T-cell (primary cell): ENCODE measurements around the gene OOEP. TPM values are rescaled to one million over a fixed set of nuclear protein-coding genes. Genes with fewer than 3 reads are reported as not detected.

Experiments
- ATAC-seq, 4 experiments: fragments of 200-7000 bp in 3 of 4; fragments of 150-1000 bp in 1 of 4; cut with Tn5 transposase; replicated peaks in 1 of 4; 1 replicate in 3 of 4; 2 replicates in 1 of 4; pipeline ENCODE4 v1.10.0; 2021; ENCODE audit warnings: moderate library complexity in 3 of 4, mild to moderate bottlenecking in 2 of 4, moderate number of reproducible peaks in 1 of 4
- CTCF ChIA-PET, 2 donors: fragments of 300-600 bp; sonication (Branson Sonifier 250); formaldehyde crosslinking; loops; one replicate each; lab custom pipeline; 2022; ENCODE audit warnings: antibody characterized with exemption in 2 of 2; lab: Charles Lee
- POLR2A ChIA-PET, 2 donors: fragments of 300-600 bp; sonication (Branson Sonifier 250); formaldehyde crosslinking; loops; one replicate each; lab custom pipeline; 2022; ENCODE audit warnings: antibody characterized with exemption in 2 of 2; lab: Charles Lee
- DNase-seq, 35 experiments: peaks; one replicate each; pipeline versions ENCODE4 v3.0.0 to v3.0.0-alpha.2; 2013 to 2023
- H3K27ac ChIP-seq: one replicate; pipeline ENCODE4 v1.5.1; 2013; ENCODE audit warnings: low read length
- H3K27me3 ChIP-seq, 2 experiments: replicated peaks in 1 of 2; 1 replicate in 1 of 2; 2 replicates in 1 of 2; pipeline versions ENCODE4 v1.6.1 to v1.7.0; 2013; ENCODE audit warnings: low read length in 1 of 2, mixed read lengths in 1 of 2; ENCODE audit not compliant: control insufficient read depth in 2 of 2, insufficient read depth in 2 of 2; ENCODE audit errors: extremely low read depth in 1 of 2
- H3K36me3 ChIP-seq, 2 donors: 1 replicate in 1 of 2; 2 replicates in 1 of 2; pipeline versions ENCODE4 v1.6.1 to v1.7.0; 2013; ENCODE audit warnings: low read length in 1 of 2; ENCODE audit not compliant: control insufficient read depth in 2 of 2, insufficient read depth in 1 of 2; ENCODE audit errors: extremely low read depth in 1 of 2
- H3K4me1 ChIP-seq, 2 experiments: 1 replicate in 1 of 2; 2 replicates in 1 of 2; pipeline versions ENCODE4 v1.6.1 to v1.7.0; 2013; ENCODE audit warnings: low read length in 2 of 2, mixed read lengths in 1 of 2; ENCODE audit not compliant: insufficient read depth in 2 of 2, control insufficient read depth in 1 of 2; ENCODE audit errors: extremely low read depth in 1 of 2
- H3K4me3 ChIP-seq, 2 donors: 1 replicate in 1 of 2; 2 replicates in 1 of 2; pipeline versions ENCODE4 v1.5.1 to v1.7.0; 2013; ENCODE audit warnings: mild to moderate bottlenecking in 2 of 2, low read length in 1 of 2, moderate library complexity in 1 of 2; ENCODE audit not compliant: control insufficient read depth in 1 of 2; ENCODE audit errors: extremely low read depth in 1 of 2
- H3K9me3 ChIP-seq: 2 replicates; pipeline ENCODE4 v1.7.0; 2013
- H3K27ac Mint-ChIP-seq, 2 donors: one replicate each; pipeline ENCODE4 v1.8.0; 2020 to 2021; ENCODE audit warnings: mild to moderate bottlenecking in 2 of 2, mixed read lengths in 2 of 2
- H3K27me3 Mint-ChIP-seq, 2 donors: one replicate each; pipeline ENCODE4 v1.8.0; 2021 to 2022; ENCODE audit warnings: mixed read lengths in 2 of 2
- H3K36me3 Mint-ChIP-seq: one replicate; pipeline ENCODE4 v1.8.0; 2021; ENCODE audit warnings: mixed read lengths
- H3K4me1 Mint-ChIP-seq, 3 donors: one replicate each; pipeline ENCODE4 v1.8.0; 2020 to 2022; ENCODE audit warnings: mixed read lengths in 3 of 3, mild to moderate bottlenecking in 1 of 3
- H3K4me3 Mint-ChIP-seq, 3 donors: one replicate each; pipeline ENCODE4 v1.8.0; 2020 to 2022; ENCODE audit warnings: mild to moderate bottlenecking in 3 of 3, mixed read lengths in 3 of 3, moderate library complexity in 3 of 3
- H3K9me3 Mint-ChIP-seq, 3 donors: one replicate each; pipeline ENCODE4 v1.8.0; 2020 to 2022; ENCODE audit warnings: mixed read lengths in 3 of 3
- WGBS: methylation state at CpG from one replicate; pipeline ENCODE4 v1.1.5; 2013; ENCODE audit warnings: missing lambda C conversion rate; ENCODE audit not compliant: insufficient coverage; 5-methylcytosine and 5-hydroxymethylcytosine counted together
- total RNA-seq, 35 experiments: library from RNA in 6 of 35; stranded (reverse) in 6 of 35; fragments of 120-200 nt in 1 of 35; gene quantifications; one replicate each; pipeline versions ENCODE4 v1.2.1 to v1.2.4 and lab custom pipeline; 2013 to 2026

The OOEP gene
- total RNA-seq, 5 donors from 2014 or later (not counting 1 experiment from before 2014, with no cell fraction given) = 0.63 to 0.93 TPM; not detected in 3

DNA sequence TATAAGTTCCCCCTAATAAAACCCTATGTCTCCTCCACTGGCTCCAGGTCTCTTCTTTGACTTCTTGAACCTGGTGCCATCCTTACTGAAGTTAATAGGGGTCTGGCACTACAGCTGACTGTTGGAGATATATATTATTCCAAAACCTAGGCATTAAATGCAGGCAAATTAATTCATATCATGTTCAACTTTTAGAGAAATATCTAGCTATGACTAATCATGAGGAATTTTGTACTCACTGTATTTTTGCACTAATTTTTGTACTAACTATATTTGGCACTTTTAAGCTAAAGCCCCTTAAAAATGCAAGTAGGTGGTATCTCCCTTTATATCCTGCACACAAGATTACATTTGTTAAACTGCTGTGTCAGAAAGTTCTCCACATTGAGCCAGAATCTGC is 26.5 kb downstream of the OOEP start:
- H3K27ac Mint-ChIP-seq = no peak overlapping the region
- ATAC-seq = no peak

DNA sequence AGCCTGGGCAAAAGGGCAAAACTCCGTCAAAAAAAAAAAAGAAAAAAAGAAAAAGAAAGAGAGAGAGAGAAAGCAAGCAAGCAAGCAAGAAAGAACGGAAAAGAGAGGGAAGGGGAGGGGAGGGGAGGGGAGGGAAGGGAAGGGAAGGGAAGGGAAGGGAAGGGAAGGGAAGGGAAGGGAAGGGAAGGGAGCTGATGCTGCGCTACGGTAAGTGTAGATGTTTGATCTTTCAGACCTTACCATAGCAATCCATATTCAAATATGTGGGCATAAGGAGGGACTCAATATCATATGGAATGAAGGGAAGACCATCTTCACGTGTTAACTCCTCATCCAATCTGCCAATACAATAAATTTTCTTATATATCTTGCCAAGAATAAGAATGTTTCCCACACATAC is 27.5 kb downstream of the OOEP start:
- H3K9me3 Mint-ChIP-seq = no peaks in the 10 kb centered on the region
- ChIA-PET CTCF (no interaction called here), POLR2A (no interaction called here)
- ATAC-seq = no peak
- no peak overlapping the region for H3K27ac Mint-ChIP-seq
- H3K4me1 ChIP-seq = no peaks in the 10 kb centered on the region
- no peak overlapping the region for H3K27ac ChIP-seq
- no peaks in the 10 kb centered on the region for H3K4me1 Mint-ChIP-seq
- peaks cover 3 to 4% of the 10 kb centered on the region in 2 experiments for H3K27me3 ChIP-seq
- no peak overlapping the region for H3K4me3 ChIP-seq
- DNase-seq = no peak
- H3K36me3 ChIP-seq = no peaks in the 10 kb centered on the region
- H3K27me3 Mint-ChIP-seq = peaks cover 6 to 7% of the 10 kb centered on the region in 2 donors
- no peaks in the 10 kb centered on the region for H3K9me3 ChIP-seq
- WGBS = no CpG with 5 or more reads among the region's 5 CpGs
- no peaks in the 10 kb centered on the region for H3K36me3 Mint-ChIP-seq
- H3K4me3 Mint-ChIP-seq = no peak overlapping the region

More for the DNA sequence above, 26.5 kb downstream of the OOEP start:
- ChIA-PET POLR2A (no interaction called here), CTCF (interaction anchor here in 1 of 2 donors (0.6 kb wide), 1 partner anchor 44 kb away, joined by 5 read pairs; no protein-coding TSS in a partner anchor)
- Histone ChIP-seq H3K36me3 (no peaks in the 10 kb centered on the region), H3K4me1 (no peaks in the 10 kb centered on the region), H3K27ac (no peak overlapping the region), H3K4me3 (no peak overlapping the region), H3K9me3 (no peaks in the 10 kb centered on the region), H3K27me3 (peaks cover 5 to 8% of the 10 kb centered on the region in 2 experiments)
- no peaks in the 10 kb centered on the region for H3K4me1 Mint-ChIP-seq
- no peaks in the 10 kb centered on the region for H3K36me3 Mint-ChIP-seq
- peaks cover 14 to 15% of the 10 kb centered on the region in 2 donors for H3K27me3 Mint-ChIP-seq
- DNase-seq = no peak
- H3K4me3 Mint-ChIP-seq = no peak overlapping the region
- no peaks in the 10 kb centered on the region for H3K9me3 Mint-ChIP-seq

DNA sequence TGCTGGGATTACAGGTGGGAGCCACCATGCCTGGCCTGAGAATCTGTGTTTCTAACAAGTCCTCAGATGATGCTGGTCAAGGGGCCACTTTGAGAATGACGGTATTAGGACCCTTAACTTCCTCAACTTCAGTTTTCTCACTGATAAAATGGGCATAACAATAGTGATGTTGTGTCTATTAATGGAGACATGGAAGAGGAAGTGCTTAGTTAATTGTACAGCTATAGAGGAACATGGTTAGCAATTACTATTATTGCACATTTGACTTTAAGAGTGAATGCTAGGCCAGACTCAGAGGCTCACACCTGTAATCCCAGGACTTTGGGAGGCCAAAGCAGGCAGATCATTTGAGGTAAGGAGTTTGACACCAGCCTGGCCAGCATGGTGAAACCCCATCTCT is 28.4 kb downstream of the OOEP start:
- CTCF ChIA-PET = no interaction called here
- POLR2A ChIA-PET = no interaction called here
- peaks cover 0 to 4% of the 10 kb centered on the region in 2 experiments for H3K27me3 ChIP-seq
- Mint-ChIP-seq H3K4me1 (no peaks in the 10 kb centered on the region), H3K4me3 (no peak overlapping the region), H3K27me3 (peaks cover 0 to 2% of the 10 kb centered on the region in 2 donors), H3K27ac (no peak overlapping the region), H3K36me3 (no peaks in the 10 kb centered on the region), H3K9me3 (no peaks in the 10 kb centered on the region)
- no peaks in the 10 kb centered on the region for H3K36me3 ChIP-seq
- H3K9me3 ChIP-seq = no peaks in the 10 kb centered on the region
- no peak overlapping the region for H3K27ac ChIP-seq
- no peak overlapping the region for H3K4me3 ChIP-seq
- H3K4me1 ChIP-seq = no peaks in the 10 kb centered on the region
- DNase-seq (no peak), ATAC-seq (no peak)
- WGBS = 80% methylated on average over 1 of the region's 1 CpG

- Histone ChIP-seq H3K4me1 (no peaks in the 10 kb centered on the region), H3K27ac (no peak overlapping the region), H3K27me3 (no peaks in the 10 kb centered on the region), H3K4me3 (no peak overlapping the region), H3K36me3 (no peaks in the 10 kb centered on the region), H3K9me3 (no peaks in the 10 kb centered on the region)
- H3K27me3 Mint-ChIP-seq = peaks cover 0 to 2% of the 10 kb centered on the region in 2 donors
- 88% methylated on average over 2 of the region's 2 CpGs for WGBS
- ATAC-seq = no peak
- POLR2A ChIA-PET = no interaction called here
- H3K27ac Mint-ChIP-seq = no peak overlapping the region
- H3K4me3 Mint-ChIP-seq = no peak overlapping the region
- H3K4me1 Mint-ChIP-seq = no peaks in the 10 kb centered on the region
- CTCF ChIA-PET = interaction anchor here in 1 of 2 donors (0.6 kb wide), 1 partner anchor 10 kb away, joined by 5 read pairs; no protein-coding TSS in a partner anchor
- no peak for DNase-seq
- no peaks in the 10 kb centered on the region for H3K36me3 Mint-ChIP-seq
- H3K9me3 Mint-ChIP-seq = no peaks in the 10 kb centered on the region
Observed at GRCh38 chr6:73340048-73340447, 29.6 kb downstream of the OOEP start.

- Histone ChIP-seq H3K4me3 (no peak overlapping the region), H3K9me3 (no peaks in the 10 kb centered on the region), H3K27me3 (no peaks in the 10 kb centered on the region), H3K4me1 (no peaks in the 10 kb centered on the region), H3K27ac (no peak overlapping the region), H3K36me3 (no peaks in the 10 kb centered on the region)
- Mint-ChIP-seq H3K36me3 (no peaks in the 10 kb centered on the region), H3K9me3 (no peaks in the 10 kb centered on the region), H3K27me3 (peaks cover 0 to under 1% of the 10 kb centered on the region in 2 donors), H3K27ac (no peak overlapping the region), H3K4me1 (no peaks in the 10 kb centered on the region), H3K4me3 (no peak overlapping the region)
- ChIA-PET POLR2A (no interaction called here), CTCF (interaction anchor here in 1 of 2 donors (1.3 kb wide), 1 partner anchor 54 kb away, joined by 4 read pairs; no protein-coding TSS in a partner anchor)
- DNase-seq (no peak), ATAC-seq (no peak)
- WGBS = 100% methylated on average over 1 of the region's 3 CpGs
Observed at GRCh38 chr6:73339340-73339739, 30.4 kb downstream of the OOEP start.

- no peak for DNase-seq
- no peak for ATAC-seq
- Histone ChIP-seq H3K27me3 (peaks cover 0 to 7% of the 10 kb centered on the region in 2 experiments), H3K4me3 (no peak overlapping the region), H3K4me1 (no peaks in the 10 kb centered on the region), H3K27ac (no peak overlapping the region), H3K9me3 (no peaks in the 10 kb centered on the region), H3K36me3 (no peaks in the 10 kb centered on the region)
- peaks cover 10 to 16% of the 10 kb centered on the region in 2 donors for H3K27me3 Mint-ChIP-seq
- no peak overlapping the region for H3K27ac Mint-ChIP-seq
- CTCF ChIA-PET = interaction anchor here (0.7 to 1.2 kb wide), 2 partner anchors 43 to 61 kb away, joined by 5 to 8 read pairs; no protein-coding TSS in a partner anchor
- no peaks in the 10 kb centered on the region for H3K36me3 Mint-ChIP-seq
- H3K9me3 Mint-ChIP-seq = no peaks in the 10 kb centered on the region
- no peak overlapping the region for H3K4me3 Mint-ChIP-seq
- WGBS = 58% methylated on average over 2 of the region's 3 CpGs
- POLR2A ChIA-PET = interaction anchor here in 1 of 2 donors (1.0 kb wide), 1 partner anchor 93 kb away, joined by 3 read pairs; no protein-coding TSS in a partner anchor
- no peaks in the 10 kb centered on the region for H3K4me1 Mint-ChIP-seq
Observed at GRCh38 chr6:73329201-73329600, 40.5 kb downstream of the OOEP start.
